NT2/D1 (cell line): ENCODE measurements around the gene PYDC1.

Experiments used
- SUZ12 ChIP-seq: IDR thresholded peaks from 2 replicates; pipeline ENCODE4 v1.6.1; 2011; ENCODE audit not compliant: insufficient read length, insufficient read depth; ENCODE audit errors: extremely low read depth
- YY1 ChIP-seq: IDR thresholded peaks from 2 replicates; pipeline ENCODE4 v1.6.1; 2011; ENCODE audit not compliant: insufficient read length, insufficient read depth
- ZNF274 ChIP-seq: IDR thresholded peaks from 2 replicates; pipeline ENCODE4 v1.6.1; 2011; ENCODE audit warnings: mild to moderate bottlenecking, low read depth, low read length

GRCh38 chr16:31206776-31207175, 10.2 kb downstream of the PYDC1 start:
- no peak for TF ChIP-seq YY1
- no peak for TF ChIP-seq SUZ12
- no peak for TF ChIP-seq ZNF274
